NCI-H1092 (cell line): ENCODE results near the gene IFNGR2.
"Not testable (repeated sequence)": the region's sequence is repeated elsewhere in the genome, so short reads cannot be mapped to it uniquely, and the experiment has no call there.

Experiments
- DNase-seq: peaks from one replicate; lab custom pipeline; 2025; lab: John Stamatoyannopoulos, UW

The IFNGR2 gene

GRCh38 chr21:33377221-33377920, 25.8 kb upstream of the IFNGR2 start:
- no peak for DNase-seq

GRCh38 chr21:33378081-33378480, 25.1 kb upstream of the IFNGR2 start:
- DNase-seq = no peak

GRCh38 chr21:33379934-33380333, 23.3 kb upstream of the IFNGR2 start:
- not testable (repeated sequence) for DNase-seq

- DNase-seq = no peak
Measured at GRCh38 chr21:33380483-33380998, 22.7 kb upstream of the IFNGR2 start.

- not testable (repeated sequence) for DNase-seq
Measured at GRCh38 chr21:33381381-33381780, 21.8 kb upstream of the IFNGR2 start.

- DNase-seq = no peak
Measured at GRCh38 chr21:33383056-33383888, 19.9 kb upstream of the IFNGR2 start.

- DNase-seq = no peak
Measured at GRCh38 chr21:33384841-33385331, 18.3 kb upstream of the IFNGR2 start.

- DNase-seq = no peak
Measured at GRCh38 chr21:33386222-33386784, 16.9 kb upstream of the IFNGR2 start.

GRCh38 chr21:33387294-33387693, 15.9 kb upstream of the IFNGR2 start:
- DNase-seq = no peak

GRCh38 chr21:33388188-33388587, 15.0 kb upstream of the IFNGR2 start:
- DNase-seq = no peak

GRCh38 chr21:33390479-33390878, 12.7 kb upstream of the IFNGR2 start:
- DNase-seq = no peak

- DNase-seq = no peak
Measured at GRCh38 chr21:33391656-33392055, 11.6 kb upstream of the IFNGR2 start.

- DNase-seq = no peak
Measured at GRCh38 chr21:33392284-33392985, 10.8 kb upstream of the IFNGR2 start.

- no peak for DNase-seq
Measured at GRCh38 chr21:33393348-33393747, 9.9 kb upstream of the IFNGR2 start.

- no peak for DNase-seq
Measured at GRCh38 chr21:33394260-33394659, 9.0 kb upstream of the IFNGR2 start.

GRCh38 chr21:33395891-33396331, 7.3 kb upstream of the IFNGR2 start:
- no peak for DNase-seq

GRCh38 chr21:33396436-33396835, 6.8 kb upstream of the IFNGR2 start:
- no peak for DNase-seq

- no peak for DNase-seq
Measured at GRCh38 chr21:33396951-33397350, 6.3 kb upstream of the IFNGR2 start.

- DNase-seq = no peak
Measured at GRCh38 chr21:33397717-33398116, 5.5 kb upstream of the IFNGR2 start.

- no peak for DNase-seq
Measured at GRCh38 chr21:33398361-33398760, 4.9 kb upstream of the IFNGR2 start.

- DNase-seq = no peak
Measured at GRCh38 chr21:33401630-33401992, 1.6 kb upstream of the IFNGR2 start.
